ENCODE measurements around the gene ARHGEF10L.

- TF ChIP-seq CTCF (IDR thresholded peaks at IDR 0.05) = no peak
- TF ChIP-seq POLR2A (IDR thresholded peaks at IDR 0.05) = no peak
- TF ChIP-seq POLR2AphosphoS5 (IDR thresholded peaks at IDR 0.05) = no peak
These were observed 6.3 kb upstream of the ARHGEF10L start for GRCh38 chr1:17533201-17533600.

Data from prostate gland (tissue), 2 donors.